Vagina (tissue), 2 donors: ENCODE data around the gene LRRC4C.

ENCODE experiments used
- CTCF ChIP-seq, 3 experiments: fragments of 450-650 bp in 2 of 3; fragments of 200-600 bp in 1 of 3; sonication (generic) in 1 of 3; IDR thresholded peaks; one replicate each; pipeline ENCODE4 v1.5.1; 2017 to 2019; ENCODE audit warnings: antibody characterized with exemption in 3 of 3, mild to moderate bottlenecking in 2 of 3, moderate library complexity in 2 of 3
- POLR2A ChIP-seq, 2 donors: fragments of 450-650 bp; IDR thresholded peaks; one replicate each; pipeline ENCODE4 v1.6.1; 2017; ENCODE audit warnings: antibody characterized with exemption in 2 of 2, mild to moderate bottlenecking in 2 of 2, moderate library complexity in 2 of 2

- TF ChIP-seq CTCF (IDR thresholded peaks at IDR 0.05) (no peak), POLR2A (IDR thresholded peaks at IDR 0.05) (no peak)
Measured at GRCh38 chr11:41110527-41110926, 348.9 kb downstream of the LRRC4C start.
